ENCODE results near the gene PREX1.

The PREX1 gene

GRCh38 chr20:48752963-48753362, 74.8 kb downstream of the PREX1 start:
- no peak overlapping the region for H3K4me3 ChIP-seq (ENCODE audit: insufficient read depth in 1 of 2, low read depth in 1 of 2, low read length in 2 of 2)
- no peak overlapping the region for H3K4ac ChIP-seq (ENCODE audit: low read depth in 1 of 2, low read length in 2 of 2)
- H3K27me3 ChIP-seq (ENCODE audit: control insufficient read depth in 1 of 2, insufficient read depth in 1 of 2, low read length in 2 of 2): peaks cover 0 to 37% of the 10 kb centered on the region in 2 experiments
- H4K91ac ChIP-seq (ENCODE audit: low read length): no peak overlapping the region
- WGBS: 90% methylated on average over 6 of the region's 6 CpGs
- no peak overlapping the region for H4K8ac ChIP-seq (ENCODE audit: low read length)
- no peak overlapping the region for H3K18ac ChIP-seq (ENCODE audit: low read depth in 1 of 2, low read length in 2 of 2)
- H2BK15ac ChIP-seq (ENCODE audit: low read depth, poor library complexity, severe bottlenecking): no peak overlapping the region
- no peak overlapping the region for H3K9ac ChIP-seq (ENCODE audit: low read length)
- H2BK120ac ChIP-seq (ENCODE audit: low read depth, low read length): no peak overlapping the region
- no peak overlapping the region for H2AFZ ChIP-seq (ENCODE audit: low read depth, low read length)
- H2AK5ac ChIP-seq (ENCODE audit: low read length, severe bottlenecking): no peak overlapping the region
- H3K27ac ChIP-seq (ENCODE audit: low read length, poor library complexity, severe bottlenecking): no peak overlapping the region
- no peak overlapping the region for H3K14ac ChIP-seq (ENCODE audit: low read length in 2 of 2)
- H3K36me3 ChIP-seq (ENCODE audit: control insufficient read depth in 1 of 2, insufficient read depth in 2 of 2, low read depth in 1 of 2, low read length in 2 of 2): no peaks in the 10 kb centered on the region
- H2BK12ac ChIP-seq (ENCODE audit: low read length in 2 of 2): no peak overlapping the region
- no peak overlapping the region for H3K23ac ChIP-seq (ENCODE audit: low read length in 2 of 2)
- H2BK5ac ChIP-seq (ENCODE audit: low read depth, low read length, poor library complexity, severe bottlenecking): no peak overlapping the region
- H3K4me1 ChIP-seq (ENCODE audit: control insufficient read depth, insufficient read depth, low read depth, low read length): peaks cover 10% of the 10 kb centered on the region
- no peak overlapping the region for H3K4me2 ChIP-seq (ENCODE audit: low read length, poor library complexity, severe bottlenecking)
- no peak for DNase-seq
- peaks cover 6% of the 10 kb centered on the region for H3K9me3 ChIP-seq (ENCODE audit: control insufficient read depth, low read length)
- peaks cover 37% of the 10 kb centered on the region for H3K79me1 ChIP-seq (replicated peaks; ENCODE audit: low read length, poor library complexity, severe bottlenecking)

GRCh38 chr20:48751871-48752270, 75.9 kb downstream of the PREX1 start:
- no peak overlapping the region for H3K18ac ChIP-seq (ENCODE audit: low read depth in 1 of 2, low read length in 2 of 2)
- no peak overlapping the region for H2BK12ac ChIP-seq (ENCODE audit: low read length in 2 of 2)
- 57% methylated on average over 1 of the region's 4 CpGs for WGBS
- H4K8ac ChIP-seq (ENCODE audit: low read length): no peak overlapping the region
- H3K9ac ChIP-seq (ENCODE audit: low read length): no peak overlapping the region
- peaks cover 29% of the 10 kb centered on the region for H3K79me1 ChIP-seq (replicated peaks; ENCODE audit: low read length, poor library complexity, severe bottlenecking)
- no peak overlapping the region for H3K27ac ChIP-seq (ENCODE audit: low read length, poor library complexity, severe bottlenecking)
- no peak overlapping the region for H3K23ac ChIP-seq (ENCODE audit: low read length in 2 of 2)
- H3K4me2 ChIP-seq (ENCODE audit: low read length, poor library complexity, severe bottlenecking): no peak overlapping the region
- peaks cover 0 to 3% of the 10 kb centered on the region in 2 experiments for H3K36me3 ChIP-seq (ENCODE audit: control insufficient read depth in 1 of 2, insufficient read depth in 2 of 2, low read depth in 1 of 2, low read length in 2 of 2)
- peaks cover 6% of the 10 kb centered on the region for H3K9me3 ChIP-seq (ENCODE audit: control insufficient read depth, low read length)
- peaks cover 0 to 36% of the 10 kb centered on the region in 2 experiments for H3K27me3 ChIP-seq (ENCODE audit: control insufficient read depth in 1 of 2, insufficient read depth in 1 of 2, low read length in 2 of 2)
- H3K14ac ChIP-seq (ENCODE audit: low read length in 2 of 2): no peak overlapping the region
- no peak overlapping the region for H2BK5ac ChIP-seq (ENCODE audit: low read depth, low read length, poor library complexity, severe bottlenecking)
- no peak overlapping the region for H2BK15ac ChIP-seq (ENCODE audit: low read depth, poor library complexity, severe bottlenecking)
- no peak overlapping the region for H2BK120ac ChIP-seq (ENCODE audit: low read depth, low read length)
- no peak overlapping the region for H2AK5ac ChIP-seq (ENCODE audit: low read length, severe bottlenecking)
- H3K4me1 ChIP-seq (ENCODE audit: control insufficient read depth, insufficient read depth, low read depth, low read length): peaks cover 16% of the 10 kb centered on the region
- DNase-seq: no peak
- no peak overlapping the region for H4K91ac ChIP-seq (ENCODE audit: low read length)
- H2AFZ ChIP-seq (ENCODE audit: low read depth, low read length): no peak overlapping the region
- H3K4me3 ChIP-seq (ENCODE audit: insufficient read depth in 1 of 2, low read depth in 1 of 2, low read length in 2 of 2): no peak overlapping the region
- H3K4ac ChIP-seq (ENCODE audit: low read depth in 1 of 2, low read length in 2 of 2): no peak overlapping the region

- H2BK5ac ChIP-seq (ENCODE audit: low read depth, low read length, poor library complexity, severe bottlenecking): no peak overlapping the region
- peaks cover 6% of the 10 kb centered on the region for H3K9me3 ChIP-seq (ENCODE audit: control insufficient read depth, low read length)
- no peak overlapping the region for H4K8ac ChIP-seq (ENCODE audit: low read length)
- no peak overlapping the region for H3K14ac ChIP-seq (ENCODE audit: low read length in 2 of 2)
- no peak overlapping the region for H3K4ac ChIP-seq (ENCODE audit: low read depth in 1 of 2, low read length in 2 of 2)
- no peak overlapping the region for H2BK120ac ChIP-seq (ENCODE audit: low read depth, low read length)
- peaks cover 0 to 36% of the 10 kb centered on the region in 2 experiments for H3K27me3 ChIP-seq (ENCODE audit: control insufficient read depth in 1 of 2, insufficient read depth in 1 of 2, low read length in 2 of 2)
- 48% methylated on average over 18 of the region's 18 CpGs for WGBS
- no peak overlapping the region for H3K18ac ChIP-seq (ENCODE audit: low read depth in 1 of 2, low read length in 2 of 2)
- no peak overlapping the region for H3K9ac ChIP-seq (ENCODE audit: low read length)
- no peak overlapping the region for H3K4me3 ChIP-seq (ENCODE audit: insufficient read depth in 1 of 2, low read depth in 1 of 2, low read length in 2 of 2)
- no peak overlapping the region for H3K23ac ChIP-seq (ENCODE audit: low read length in 2 of 2)
- H2AFZ ChIP-seq (ENCODE audit: low read depth, low read length): no peak overlapping the region
- peaks cover 27% of the 10 kb centered on the region for H3K79me1 ChIP-seq (replicated peaks; ENCODE audit: low read length, poor library complexity, severe bottlenecking)
- H3K36me3 ChIP-seq (ENCODE audit: control insufficient read depth in 1 of 2, insufficient read depth in 2 of 2, low read depth in 1 of 2, low read length in 2 of 2): peaks cover 0 to 3% of the 10 kb centered on the region in 2 experiments
- H3K27ac ChIP-seq (ENCODE audit: low read length, poor library complexity, severe bottlenecking): no peak overlapping the region
- DNase-seq: no peak
- no peak overlapping the region for H2BK15ac ChIP-seq (ENCODE audit: low read depth, poor library complexity, severe bottlenecking)
- peaks cover 16% of the 10 kb centered on the region for H3K4me1 ChIP-seq (ENCODE audit: control insufficient read depth, insufficient read depth, low read depth, low read length)
- no peak overlapping the region for H3K4me2 ChIP-seq (ENCODE audit: low read length, poor library complexity, severe bottlenecking)
- H4K91ac ChIP-seq (ENCODE audit: low read length): no peak overlapping the region
- H2BK12ac ChIP-seq (ENCODE audit: low read length in 2 of 2): no peak overlapping the region
- H2AK5ac ChIP-seq (ENCODE audit: low read length, severe bottlenecking): no peak overlapping the region
These were observed 76.7 kb downstream of the PREX1 start for GRCh38 chr20:48750941-48751635.

- Histone ChIP-seq H2BK5ac (ENCODE audit: low read depth, low read length, poor library complexity, severe bottlenecking) (no peak overlapping the region), H3K79me1 (replicated peaks; ENCODE audit: low read length, poor library complexity, severe bottlenecking) (peaks cover 27% of the 10 kb centered on the region), H3K27ac (ENCODE audit: low read length, poor library complexity, severe bottlenecking) (no peak overlapping the region), H2AFZ (ENCODE audit: low read depth, low read length) (no peak overlapping the region), H3K36me3 (ENCODE audit: control insufficient read depth in 1 of 2, insufficient read depth in 2 of 2, low read depth in 1 of 2, low read length in 2 of 2) (peaks cover 0 to 3% of the 10 kb centered on the region in 2 experiments), H2BK15ac (ENCODE audit: low read depth, poor library complexity, severe bottlenecking) (no peak overlapping the region), H3K4ac (ENCODE audit: low read depth in 1 of 2, low read length in 2 of 2) (no peak overlapping the region), H3K9me3 (ENCODE audit: control insufficient read depth, low read length) (peaks cover 5% of the 10 kb centered on the region), H3K18ac (ENCODE audit: low read depth in 1 of 2, low read length in 2 of 2) (no peak overlapping the region), H3K4me3 (ENCODE audit: insufficient read depth in 1 of 2, low read depth in 1 of 2, low read length in 2 of 2) (no peak overlapping the region), H4K91ac (ENCODE audit: low read length) (no peak overlapping the region), H3K23ac (ENCODE audit: low read length in 2 of 2) (no peak overlapping the region), H2BK12ac (ENCODE audit: low read length in 2 of 2) (no peak overlapping the region), H3K4me1 (ENCODE audit: control insufficient read depth, insufficient read depth, low read depth, low read length) (peaks cover 16% of the 10 kb centered on the region), H3K9ac (ENCODE audit: low read length) (no peak overlapping the region), H4K8ac (ENCODE audit: low read length) (no peak overlapping the region), H3K14ac (ENCODE audit: low read length in 2 of 2) (no peak overlapping the region), H3K27me3 (ENCODE audit: control insufficient read depth in 1 of 2, insufficient read depth in 1 of 2, low read length in 2 of 2) (peaks cover 0 to 36% of the 10 kb centered on the region in 2 experiments), H2BK120ac (ENCODE audit: low read depth, low read length) (no peak overlapping the region), H3K4me2 (ENCODE audit: low read length, poor library complexity, severe bottlenecking) (no peak overlapping the region), H2AK5ac (ENCODE audit: low read length, severe bottlenecking) (no peak overlapping the region)
- no peak for DNase-seq
- WGBS: 77% methylated on average over 2 of the region's 3 CpGs
These were observed 77.4 kb downstream of the PREX1 start for GRCh38 chr20:48750376-48750775.
